Measurements from ENCODE around the gene JUNB. TPM values are rescaled to one million over a fixed set of nuclear protein-coding genes. Genes with fewer than 3 reads are reported as not detected.
A peak's percentile ranks its signal among the peaks of the same experiment; 100 is the strongest.

The JUNB gene
- total RNA-seq, 1 donor from 2014 or later: 5.7 TPM

- Mint-ChIP-seq H3K36me3 (ENCODE audit: insufficient read depth) (no peaks in the 10 kb centered on the region), H3K9me3 (ENCODE audit: low read depth) (no peaks in the 10 kb centered on the region), H3K4me3 (ENCODE audit: low read depth) (no peak overlapping the region), H3K27ac (no peak overlapping the region), H3K27me3 (peaks cover 11% of the 10 kb centered on the region), H3K4me1 (ENCODE audit: low read depth) (peaks cover 17% of the 10 kb centered on the region)
- TF ChIP-seq, protein P1, sequence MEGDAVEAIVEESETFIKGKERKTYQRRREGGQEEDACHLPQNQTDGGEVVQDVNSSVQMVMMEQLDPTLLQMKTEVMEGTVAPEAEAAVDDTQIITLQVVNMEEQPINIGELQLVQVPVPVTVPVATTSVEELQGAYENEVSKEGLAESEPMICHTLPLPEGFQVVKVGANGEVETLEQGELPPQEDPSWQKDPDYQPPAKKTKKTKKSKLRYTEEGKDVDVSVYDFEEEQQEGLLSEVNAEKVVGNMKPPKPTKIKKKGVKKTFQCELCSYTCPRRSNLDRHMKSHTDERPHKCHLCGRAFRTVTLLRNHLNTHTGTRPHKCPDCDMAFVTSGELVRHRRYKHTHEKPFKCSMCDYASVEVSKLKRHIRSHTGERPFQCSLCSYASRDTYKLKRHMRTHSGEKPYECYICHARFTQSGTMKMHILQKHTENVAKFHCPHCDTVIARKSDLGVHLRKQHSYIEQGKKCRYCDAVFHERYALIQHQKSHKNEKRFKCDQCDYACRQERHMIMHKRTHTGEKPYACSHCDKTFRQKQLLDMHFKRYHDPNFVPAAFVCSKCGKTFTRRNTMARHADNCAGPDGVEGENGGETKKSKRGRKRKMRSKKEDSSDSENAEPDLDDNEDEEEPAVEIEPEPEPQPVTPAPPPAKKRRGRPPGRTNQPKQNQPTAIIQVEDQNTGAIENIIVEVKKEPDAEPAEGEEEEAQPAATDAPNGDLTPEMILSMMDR (IDR thresholded peaks at IDR 0.05; ENCODE audit: unreplicated experiment): no peak
- no peak for DNase-seq (ENCODE audit: low spot score, unreplicated experiment)
Observed at GRCh38 chr19:12778905-12779161, 12.5 kb upstream of the JUNB start.

GRCh38 chr19:12779162-12779993 is 11.9 kb upstream of the JUNB start:
- H3K27ac Mint-ChIP-seq: no peak overlapping the region

GRCh38 chr19:12782174-12782423 is 9.2 kb upstream of the JUNB start:
- Mint-ChIP-seq H3K27ac (peak overlapping the region; percentile 96), H3K4me1 (ENCODE audit: low read depth) (peaks cover 12% of the 10 kb centered on the region), H3K4me3 (ENCODE audit: low read depth) (peak overlapping the region; percentile 78), H3K36me3 (ENCODE audit: insufficient read depth) (no peaks in the 10 kb centered on the region), H3K9me3 (ENCODE audit: low read depth) (no peaks in the 10 kb centered on the region), H3K27me3 (peaks cover 11% of the 10 kb centered on the region)
- TF ChIP-seq, protein P1 (IDR thresholded peaks at IDR 0.05; ENCODE audit: unreplicated experiment): no peak
- DNase-seq (ENCODE audit: low spot score, unreplicated experiment): no peak

More at GRCh38 chr19:12779162-12779993, 11.9 kb upstream of the JUNB start:
- TF ChIP-seq, protein P1 (IDR thresholded peaks at IDR 0.05; ENCODE audit: unreplicated experiment): no peak
- no peak for DNase-seq (ENCODE audit: low spot score, unreplicated experiment)
- peak overlapping the region; percentile 10 for H3K4me3 Mint-ChIP-seq (ENCODE audit: low read depth)
- no peaks in the 10 kb centered on the region for H3K36me3 Mint-ChIP-seq (ENCODE audit: insufficient read depth)
- H3K9me3 Mint-ChIP-seq (ENCODE audit: low read depth): no peaks in the 10 kb centered on the region
- H3K4me1 Mint-ChIP-seq (ENCODE audit: low read depth): peaks cover 16% of the 10 kb centered on the region
- peaks cover 11% of the 10 kb centered on the region for H3K27me3 Mint-ChIP-seq

DNA sequence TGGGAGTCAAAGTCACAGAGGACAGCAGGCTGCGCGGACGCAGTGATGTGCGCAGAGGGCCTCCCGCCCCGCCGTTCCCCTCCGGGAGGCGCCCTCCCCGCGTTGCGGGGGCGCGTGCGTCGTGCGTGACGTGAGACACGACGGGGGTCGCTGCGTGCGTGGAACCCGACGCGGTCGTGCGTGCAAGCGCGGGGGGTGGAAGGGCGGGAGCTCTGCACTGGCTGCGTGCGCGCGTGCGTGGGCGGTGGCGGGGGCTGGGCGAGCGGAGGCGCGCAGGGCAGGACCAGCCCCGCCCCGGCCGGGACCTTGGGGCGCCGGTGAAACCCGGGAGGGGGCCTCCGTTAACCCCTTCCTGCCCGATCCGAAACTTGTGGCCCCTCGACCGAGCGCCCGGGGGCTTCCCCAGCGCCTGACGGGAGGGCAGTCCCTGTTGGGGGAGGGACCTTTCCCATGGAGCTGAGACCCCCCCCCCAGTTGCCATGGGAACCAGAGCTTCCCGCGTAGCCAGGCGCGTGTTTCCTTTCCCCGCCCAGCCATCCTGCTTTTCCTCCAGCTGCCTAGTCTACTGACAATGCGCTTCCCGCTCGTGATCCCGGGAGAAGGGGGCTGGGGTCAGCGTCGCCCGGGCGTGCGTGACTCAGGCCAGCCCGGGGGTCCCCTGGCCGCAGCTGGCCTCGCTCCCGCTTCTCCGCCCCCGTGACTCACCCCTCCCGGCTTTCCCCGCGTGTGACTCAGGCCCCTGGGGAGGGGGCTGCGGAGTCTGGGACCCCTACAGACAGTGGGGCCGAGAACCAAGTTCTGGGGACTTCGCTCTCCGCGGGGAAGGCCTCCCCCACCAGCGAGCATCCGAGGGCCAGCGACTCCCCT is 8.6 kb upstream of the JUNB start:
- H3K4me3 Mint-ChIP-seq (ENCODE audit: low read depth): peak overlapping the region; percentile 78

DNA sequence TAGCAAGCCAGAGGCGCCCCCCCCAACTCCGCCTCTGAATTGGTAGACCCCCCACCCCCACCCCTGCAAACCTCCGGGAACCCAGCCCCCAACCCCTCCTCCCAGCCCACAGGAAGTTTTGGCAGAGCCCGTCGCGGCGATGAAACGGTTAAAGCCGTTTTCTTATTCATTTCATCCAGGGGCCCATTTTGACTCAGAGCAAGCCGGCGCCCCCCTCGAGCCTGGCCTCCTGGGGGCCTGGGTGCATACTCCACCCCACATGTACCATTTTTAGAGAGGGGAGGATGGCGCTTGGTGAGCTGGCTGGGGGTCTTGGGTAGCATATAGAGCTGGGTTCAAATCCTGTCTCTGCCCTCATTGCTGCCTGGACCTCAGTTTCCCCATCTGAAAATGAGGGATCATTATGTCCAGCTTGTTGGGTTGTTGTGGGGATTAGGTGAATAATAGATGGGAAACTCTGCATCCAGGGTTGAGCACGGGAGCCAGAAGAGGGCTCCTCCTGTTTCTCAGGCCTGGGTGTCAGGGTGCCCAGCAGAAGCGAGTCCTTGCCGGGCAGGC is 7.9 kb upstream of the JUNB start:
- Mint-ChIP-seq H3K4me1 (ENCODE audit: low read depth) (peaks cover 8% of the 10 kb centered on the region), H3K27me3 (peaks cover 10% of the 10 kb centered on the region), H3K9me3 (ENCODE audit: low read depth) (no peaks in the 10 kb centered on the region), H3K36me3 (ENCODE audit: insufficient read depth) (no peaks in the 10 kb centered on the region), H3K4me3 (ENCODE audit: low read depth) (peak overlapping the region; percentile 65), H3K27ac (peak overlapping the region; percentile 29)
- TF ChIP-seq, protein P1 (IDR thresholded peaks at IDR 0.05; ENCODE audit: unreplicated experiment): no peak
- DNase-seq (ENCODE audit: low spot score, unreplicated experiment): no peak

More for the DNA sequence above, 8.6 kb upstream of the JUNB start:
- Mint-ChIP-seq H3K27ac (peak overlapping the region; percentile 96), H3K4me1 (ENCODE audit: low read depth) (peaks cover 10% of the 10 kb centered on the region), H3K36me3 (ENCODE audit: insufficient read depth) (no peaks in the 10 kb centered on the region), H3K9me3 (ENCODE audit: low read depth) (no peaks in the 10 kb centered on the region), H3K27me3 (peaks cover 11% of the 10 kb centered on the region)
- no peak for DNase-seq (ENCODE audit: low spot score, unreplicated experiment)
- TF ChIP-seq, protein P1 (IDR thresholded peaks at IDR 0.05; ENCODE audit: unreplicated experiment): no peak
